ENCODE results near the gene ZNF804B. TPM values are rescaled to one million over a fixed set of nuclear protein-coding genes. Genes with fewer than 3 reads are reported as not detected.

Gene ZNF804B
- total RNA-seq, 1 donor from 2014 or later = not detected

- no peaks in the 10 kb centered on the region for H3K27me3 Mint-ChIP-seq (ENCODE audit: low read depth)
- no peaks in the 10 kb centered on the region for H3K9me3 Mint-ChIP-seq
- no peak overlapping the region for H3K4me3 Mint-ChIP-seq (ENCODE audit: low read depth)
- H3K4me1 Mint-ChIP-seq (ENCODE audit: low read depth) = no peaks in the 10 kb centered on the region
- no peak for DNase-seq (ENCODE audit: low spot score)
- no peaks in the 10 kb centered on the region for H3K36me3 Mint-ChIP-seq (ENCODE audit: low read depth)
- H3K27ac Mint-ChIP-seq = no peak overlapping the region
- intact Hi-C loops (cut with micrococcal nuclease) = no loop called here
Measured at GRCh38 chr7:89077992-89078391, 318.5 kb downstream of the ZNF804B start.

DNA sequence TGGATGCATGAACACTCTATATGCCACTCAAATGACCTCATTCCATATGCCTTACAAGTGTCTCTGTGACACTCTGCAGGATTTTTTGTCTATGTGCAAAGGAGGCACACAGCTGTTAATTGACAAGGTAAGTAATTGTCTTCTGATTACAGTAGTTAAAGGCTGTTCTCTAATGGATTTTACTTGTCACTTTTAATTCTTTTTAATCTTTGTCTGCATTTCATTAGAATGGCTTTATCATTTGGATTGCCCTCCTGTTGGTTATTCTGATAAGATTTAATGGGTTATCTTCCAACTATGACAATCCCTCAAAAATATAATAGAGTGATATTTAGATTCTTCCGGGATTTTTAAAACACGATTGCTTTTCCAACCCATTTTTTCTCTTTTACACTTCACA is 326.1 kb downstream of the ZNF804B start:
- no peak overlapping the region for H3K4me3 Mint-ChIP-seq (ENCODE audit: low read depth)

GRCh38 chr7:89091550-89091949 is 332.1 kb downstream of the ZNF804B start:
- Mint-ChIP-seq H3K27me3 (ENCODE audit: low read depth) (no peaks in the 10 kb centered on the region), H3K27ac (no peak overlapping the region), H3K4me1 (ENCODE audit: low read depth) (no peaks in the 10 kb centered on the region), H3K9me3 (no peaks in the 10 kb centered on the region), H3K36me3 (ENCODE audit: low read depth) (no peaks in the 10 kb centered on the region), H3K4me3 (ENCODE audit: low read depth) (no peak overlapping the region)
- no peak for DNase-seq (ENCODE audit: low spot score)
- intact Hi-C loops (cut with micrococcal nuclease) = no loop called here

More for the DNA sequence above, 326.1 kb downstream of the ZNF804B start:
- no peak overlapping the region for H3K27ac Mint-ChIP-seq
- intact Hi-C loops (cut with micrococcal nuclease) = no loop called here
- no peak for DNase-seq (ENCODE audit: low spot score)
- H3K9me3 Mint-ChIP-seq = no peaks in the 10 kb centered on the region
- H3K27me3 Mint-ChIP-seq (ENCODE audit: low read depth) = no peaks in the 10 kb centered on the region
- H3K4me1 Mint-ChIP-seq (ENCODE audit: low read depth) = no peaks in the 10 kb centered on the region
- H3K36me3 Mint-ChIP-seq (ENCODE audit: low read depth) = no peaks in the 10 kb centered on the region

GRCh38 chr7:89094269-89094668 is 334.8 kb downstream of the ZNF804B start:
- Mint-ChIP-seq H3K4me3 (ENCODE audit: low read depth) (no peak overlapping the region), H3K4me1 (ENCODE audit: low read depth) (no peaks in the 10 kb centered on the region), H3K9me3 (no peaks in the 10 kb centered on the region), H3K27ac (no peak overlapping the region), H3K27me3 (ENCODE audit: low read depth) (no peaks in the 10 kb centered on the region), H3K36me3 (ENCODE audit: low read depth) (no peaks in the 10 kb centered on the region)
- no peak for DNase-seq (ENCODE audit: low spot score)
- intact Hi-C loops (cut with micrococcal nuclease) = no loop called here

DNA sequence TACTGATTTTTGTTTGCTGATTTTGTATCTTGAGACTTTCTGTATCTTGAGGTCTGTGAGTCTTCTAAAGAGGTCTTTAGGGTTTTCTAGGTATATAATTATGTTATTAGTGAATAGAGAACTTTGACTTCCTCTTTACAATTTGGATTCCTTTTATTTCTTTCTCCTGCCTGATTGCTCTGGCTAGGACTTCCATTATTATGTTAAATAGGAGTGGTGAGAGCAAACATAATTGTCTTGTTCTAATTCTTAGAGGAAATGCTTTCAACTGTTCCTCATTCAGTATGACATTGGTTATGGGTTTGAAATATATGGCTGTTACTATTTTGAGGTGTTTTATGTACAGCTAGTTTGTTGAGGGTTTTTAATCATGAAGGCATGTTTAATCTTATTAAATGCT is 344.1 kb downstream of the ZNF804B start:
- no peaks in the 10 kb centered on the region for H3K36me3 Mint-ChIP-seq (ENCODE audit: low read depth)
- H3K4me1 Mint-ChIP-seq (ENCODE audit: low read depth) = no peaks in the 10 kb centered on the region
- H3K27me3 Mint-ChIP-seq (ENCODE audit: low read depth) = no peaks in the 10 kb centered on the region
- H3K9me3 Mint-ChIP-seq = no peaks in the 10 kb centered on the region
- no peak overlapping the region for H3K4me3 Mint-ChIP-seq (ENCODE audit: low read depth)
- DNase-seq (ENCODE audit: low spot score) = no peak
- intact Hi-C loops (cut with micrococcal nuclease) = no loop called here
- H3K27ac Mint-ChIP-seq = no peak overlapping the region

GRCh38 chr7:89104748-89105685 is 345.5 kb downstream of the ZNF804B start:
- intact Hi-C loops (cut with micrococcal nuclease) = no loop called here
- no peaks in the 10 kb centered on the region for H3K36me3 Mint-ChIP-seq (ENCODE audit: low read depth)
- no peak overlapping the region for H3K4me3 Mint-ChIP-seq (ENCODE audit: low read depth)
- no peaks in the 10 kb centered on the region for H3K27me3 Mint-ChIP-seq (ENCODE audit: low read depth)
- no peak overlapping the region for H3K27ac Mint-ChIP-seq
- no peaks in the 10 kb centered on the region for H3K9me3 Mint-ChIP-seq
- no peaks in the 10 kb centered on the region for H3K4me1 Mint-ChIP-seq (ENCODE audit: low read depth)
- no peak for DNase-seq (ENCODE audit: low spot score)

DNA sequence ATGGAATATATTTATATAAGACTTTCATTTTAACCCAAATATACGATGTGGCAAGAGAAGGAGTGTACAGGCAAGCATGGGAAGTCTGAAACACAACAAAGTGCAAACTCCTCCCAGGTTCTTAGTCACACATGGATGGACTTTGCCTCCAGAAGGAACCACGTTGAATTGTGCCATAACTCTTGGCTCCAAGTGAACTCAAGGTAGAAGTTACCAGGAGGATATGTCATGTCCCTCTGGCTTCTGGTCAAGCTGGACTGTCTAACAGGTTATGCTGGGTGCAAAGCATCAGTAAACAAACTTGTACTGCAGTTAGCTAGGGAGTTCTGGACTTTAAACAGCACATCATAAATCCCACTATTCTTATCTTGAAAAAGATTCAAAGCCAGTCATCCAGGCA is 364.4 kb downstream of the ZNF804B start:
- no peak overlapping the region for H3K27ac Mint-ChIP-seq
- intact Hi-C loops (cut with micrococcal nuclease) = no loop called here

DNA sequence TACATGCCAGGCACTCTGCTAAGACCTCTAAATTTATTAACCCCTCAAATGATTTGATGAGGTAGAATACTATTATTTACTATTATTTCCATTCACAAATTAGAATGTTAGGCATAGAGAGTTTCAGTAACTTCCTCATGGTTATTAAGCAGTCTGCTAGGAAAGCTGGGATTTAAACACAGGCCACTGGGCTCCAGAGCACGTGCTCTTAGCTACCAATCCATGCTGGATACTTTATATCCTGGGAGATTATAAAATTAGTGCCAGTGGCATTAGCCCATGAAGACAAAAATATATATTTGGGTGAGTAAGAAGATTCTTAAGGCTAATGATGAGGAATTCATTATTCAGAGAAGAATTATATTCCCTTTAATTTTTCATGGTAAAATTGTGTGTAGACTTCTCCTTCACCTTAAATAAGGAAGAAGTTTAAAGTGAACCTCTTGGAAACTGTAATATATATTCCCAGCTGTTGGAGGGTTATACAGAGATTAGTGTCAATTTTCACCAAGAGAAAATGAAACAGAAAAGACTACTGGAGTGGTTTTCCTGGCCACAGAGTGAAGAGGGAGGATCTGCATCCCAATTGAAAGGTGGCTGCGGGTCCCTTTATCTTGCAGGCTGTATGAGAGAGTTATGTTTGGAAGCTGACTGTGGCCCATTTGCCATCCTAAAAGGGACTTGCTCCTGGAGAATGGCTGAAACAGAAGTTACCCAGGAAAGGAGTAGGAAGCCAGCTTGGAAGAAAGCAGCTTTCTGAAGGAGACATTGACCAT is 370.3 kb downstream of the ZNF804B start:
- Mint-ChIP-seq H3K4me1 (ENCODE audit: low read depth) (no peaks in the 10 kb centered on the region), H3K27me3 (ENCODE audit: low read depth) (no peaks in the 10 kb centered on the region), H3K9me3 (no peaks in the 10 kb centered on the region), H3K27ac (no peak overlapping the region), H3K36me3 (ENCODE audit: low read depth) (no peaks in the 10 kb centered on the region), H3K4me3 (ENCODE audit: low read depth) (no peak overlapping the region)
- intact Hi-C loops (cut with micrococcal nuclease) = no loop called here
- no peak for DNase-seq (ENCODE audit: low spot score)

More for the DNA sequence above, 364.4 kb downstream of the ZNF804B start:
- Mint-ChIP-seq H3K4me1 (ENCODE audit: low read depth) (no peaks in the 10 kb centered on the region), H3K27me3 (ENCODE audit: low read depth) (no peaks in the 10 kb centered on the region), H3K9me3 (no peaks in the 10 kb centered on the region), H3K4me3 (ENCODE audit: low read depth) (no peak overlapping the region), H3K36me3 (ENCODE audit: low read depth) (no peaks in the 10 kb centered on the region)
- DNase-seq (ENCODE audit: low spot score) = no peak

DNA sequence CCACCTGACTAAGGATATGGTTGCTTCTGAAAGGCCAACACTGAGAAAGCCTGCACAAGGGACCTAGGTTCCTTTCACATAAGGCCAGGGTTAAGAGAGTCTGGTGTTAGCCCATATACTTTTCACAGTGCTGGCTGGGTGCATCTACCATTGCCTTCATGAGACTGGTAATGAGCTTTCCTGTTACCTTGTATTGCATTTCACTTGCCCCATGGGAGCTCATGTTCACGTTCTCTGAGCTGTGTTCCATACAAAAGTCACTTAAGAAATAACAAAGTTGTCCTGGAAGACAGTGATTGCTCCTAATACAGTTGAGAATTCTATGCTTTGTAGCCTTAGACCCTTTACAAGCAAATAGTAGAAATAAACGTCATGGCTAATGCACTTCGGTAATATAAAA is 373.9 kb downstream of the ZNF804B start:
- Mint-ChIP-seq H3K9me3 (no peaks in the 10 kb centered on the region), H3K36me3 (ENCODE audit: low read depth) (no peaks in the 10 kb centered on the region), H3K4me1 (ENCODE audit: low read depth) (no peaks in the 10 kb centered on the region), H3K27ac (no peak overlapping the region), H3K27me3 (ENCODE audit: low read depth) (no peaks in the 10 kb centered on the region), H3K4me3 (ENCODE audit: low read depth) (no peak overlapping the region)
- no peak for DNase-seq (ENCODE audit: low spot score)
- intact Hi-C loops (cut with micrococcal nuclease) = no loop called here

DNA sequence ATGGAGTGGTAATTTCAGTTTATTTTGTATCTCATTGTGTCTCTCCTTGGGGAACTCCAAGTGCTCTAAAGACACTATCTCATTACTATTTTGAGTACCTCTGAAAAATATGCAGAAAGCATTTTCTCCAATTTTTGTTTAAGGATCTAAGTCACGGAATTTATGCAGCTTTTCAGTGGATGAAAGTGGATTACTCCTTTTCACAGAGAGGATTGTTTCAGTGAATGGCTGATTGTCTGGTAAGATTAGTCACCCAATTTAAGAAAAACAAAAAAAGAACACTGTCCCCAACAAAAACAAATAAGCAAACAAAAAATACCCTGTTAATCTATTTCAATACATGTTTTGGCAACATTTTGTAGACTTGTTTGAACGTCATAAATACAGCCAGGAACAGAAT is 374.3 kb downstream of the ZNF804B start:
- Mint-ChIP-seq H3K36me3 (ENCODE audit: low read depth) (no peaks in the 10 kb centered on the region), H3K27ac (no peak overlapping the region), H3K4me3 (ENCODE audit: low read depth) (no peak overlapping the region), H3K27me3 (ENCODE audit: low read depth) (no peaks in the 10 kb centered on the region), H3K9me3 (no peaks in the 10 kb centered on the region), H3K4me1 (ENCODE audit: low read depth) (no peaks in the 10 kb centered on the region)
- intact Hi-C loops (cut with micrococcal nuclease) = no loop called here
- no peak for DNase-seq (ENCODE audit: low spot score)

DNA sequence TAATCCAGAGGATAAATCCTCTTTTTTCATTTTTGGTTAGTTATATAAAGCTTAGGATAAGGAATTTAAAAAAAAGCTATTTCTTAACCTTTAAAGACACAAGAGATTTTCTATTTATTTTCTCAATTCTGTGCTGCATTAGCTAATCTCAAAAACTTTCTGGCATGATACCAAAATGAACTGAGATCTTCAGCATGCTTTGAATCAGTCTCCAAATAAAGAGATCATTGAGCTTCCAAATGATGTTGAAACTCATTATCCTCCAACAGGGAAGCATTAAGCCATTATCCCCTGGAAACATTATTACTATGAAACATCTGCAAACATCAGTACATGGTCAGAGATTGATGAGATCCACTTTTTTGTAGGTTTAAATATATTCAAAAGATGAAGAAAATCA is 386.3 kb downstream of the ZNF804B start:
- DNase-seq (ENCODE audit: low spot score) = no peak
- Mint-ChIP-seq H3K36me3 (ENCODE audit: low read depth) (no peaks in the 10 kb centered on the region), H3K27ac (no peak overlapping the region), H3K9me3 (no peaks in the 10 kb centered on the region), H3K4me3 (ENCODE audit: low read depth) (no peak overlapping the region), H3K27me3 (ENCODE audit: low read depth) (no peaks in the 10 kb centered on the region), H3K4me1 (ENCODE audit: low read depth) (no peaks in the 10 kb centered on the region)
- intact Hi-C loops (cut with micrococcal nuclease) = no loop called here

- intact Hi-C loops (cut with micrococcal nuclease) = no loop called here
- Mint-ChIP-seq H3K27ac (no peak overlapping the region), H3K4me3 (ENCODE audit: low read depth) (no peak overlapping the region), H3K27me3 (ENCODE audit: low read depth) (no peaks in the 10 kb centered on the region), H3K9me3 (no peaks in the 10 kb centered on the region), H3K36me3 (ENCODE audit: low read depth) (no peaks in the 10 kb centered on the region), H3K4me1 (ENCODE audit: low read depth) (no peaks in the 10 kb centered on the region)
- no peak for DNase-seq (ENCODE audit: low spot score)
Measured at GRCh38 chr7:89160107-89160506, 400.6 kb downstream of the ZNF804B start.

GRCh38 chr7:89165421-89165820 is 405.9 kb downstream of the ZNF804B start:
- Mint-ChIP-seq H3K4me1 (ENCODE audit: low read depth) (no peaks in the 10 kb centered on the region), H3K36me3 (ENCODE audit: low read depth) (no peaks in the 10 kb centered on the region), H3K27ac (no peak overlapping the region), H3K9me3 (no peaks in the 10 kb centered on the region), H3K27me3 (ENCODE audit: low read depth) (no peaks in the 10 kb centered on the region), H3K4me3 (ENCODE audit: low read depth) (no peak overlapping the region)
- intact Hi-C loops (cut with micrococcal nuclease) = no loop called here
- DNase-seq (ENCODE audit: low spot score) = no peak

All from activated T-helper 2 cell treated with anti-CD3 and anti-CD28 coated beads, Interferon-gamma antibody, Interleukin-2, Interleukin-4, amounts not matched to agents 10 μg/mL and 5 μg/mL and 100 μg/mL, durations not matched to agents 14 hours and 24 hours and 36 hours (primary cell).